HL-60 (cell line): ENCODE data around the gene GALR2.

Experiments
- CTCF ChIP-seq: IDR thresholded peaks from one replicate; pipeline ENCODE4 v1.5.1; 2011; ENCODE audit warnings: low read length, control low read depth, inconsistent platforms; ENCODE audit not compliant: insufficient read depth
- POLR2AphosphoS5 ChIP-seq: IDR thresholded peaks from 2 replicates; pipeline ENCODE4 v1.6.1; 2012; ENCODE audit warnings: low read depth

GRCh38 chr17:76085066-76085730 is 10.6 kb downstream of the GALR2 start:
- TF ChIP-seq CTCF (no peak), POLR2AphosphoS5 (no peak)
